ENCODE measurements around the gene SERPINB7. TPM values are rescaled to one million over a fixed set of nuclear protein-coding genes. Genes with fewer than 3 reads are reported as not detected.

The SERPINB7 gene
- total RNA-seq, 2 experiments from 2014 or later, result not detected

- Mint-ChIP-seq H3K4me3 (no peak overlapping the region), H3K27me3 (no peaks in the 10 kb centered on the region), H3K9me3 (peaks cover 11% of the 10 kb centered on the region), H3K4me1 (ENCODE audit: low read depth) (no peaks in the 10 kb centered on the region), H3K36me3 (ENCODE audit: low read depth) (no peaks in the 10 kb centered on the region), H3K27ac (no peak overlapping the region)
- ChIA-PET CTCF (interaction anchor here (0.9 kb wide), 1 partner anchor 13 kb away, joined by 3 read pairs; no protein-coding TSS in a partner anchor), POLR2A (no interaction called here)
- ATAC-seq, result no peak
- no peak for DNase-seq
- TF ChIP-seq CTCF (IDR thresholded peaks at IDR 0.05), result no peak
- intact Hi-C loops (cut with micrococcal nuclease), result no loop called here
Observed at GRCh38 chr18:63763831-63764600, 11.2 kb upstream of the SERPINB7 start.

- ATAC-seq (no peak), DNase-seq (no peak)
- intact Hi-C loops (cut with micrococcal nuclease), result no loop called here
- H3K27me3 Mint-ChIP-seq, result no peaks in the 10 kb centered on the region
- H3K36me3 Mint-ChIP-seq (ENCODE audit: low read depth), result no peaks in the 10 kb centered on the region
- no peak for TF ChIP-seq CTCF (IDR thresholded peaks at IDR 0.05)
- CTCF ChIA-PET, result no interaction called here
- H3K9me3 Mint-ChIP-seq, result peaks cover 2% of the 10 kb centered on the region
- H3K4me3 Mint-ChIP-seq, result no peak overlapping the region
- no peaks in the 10 kb centered on the region for H3K4me1 Mint-ChIP-seq (ENCODE audit: low read depth)
- no peak overlapping the region for H3K27ac Mint-ChIP-seq
- POLR2A ChIA-PET, result no interaction called here
Observed at GRCh38 chr18:63765837-63766236, 9.4 kb upstream of the SERPINB7 start.

- no peaks in the 10 kb centered on the region for H3K36me3 Mint-ChIP-seq (ENCODE audit: low read depth)
- ChIA-PET CTCF (no interaction called here), POLR2A (no interaction called here)
- intact Hi-C loops (cut with micrococcal nuclease), result no loop called here
- DNase-seq (no peak), ATAC-seq (no peak)
- no peak for TF ChIP-seq CTCF (IDR thresholded peaks at IDR 0.05)
- H3K9me3 Mint-ChIP-seq, result no peaks in the 10 kb centered on the region
- peaks cover 5% of the 10 kb centered on the region for H3K27me3 Mint-ChIP-seq
- no peak overlapping the region for H3K27ac Mint-ChIP-seq
- H3K4me1 Mint-ChIP-seq (ENCODE audit: low read depth), result no peaks in the 10 kb centered on the region
- no peak overlapping the region for H3K4me3 Mint-ChIP-seq
Observed at GRCh38 chr18:63773551-63773950, 1.7 kb upstream of the SERPINB7 start.

- no peak for DNase-seq
- Mint-ChIP-seq H3K27me3 (peaks cover 5% of the 10 kb centered on the region), H3K4me3 (no peak overlapping the region), H3K9me3 (no peaks in the 10 kb centered on the region), H3K36me3 (ENCODE audit: low read depth) (no peaks in the 10 kb centered on the region), H3K4me1 (ENCODE audit: low read depth) (no peaks in the 10 kb centered on the region), H3K27ac (no peak overlapping the region)
- no peak for ATAC-seq
- intact Hi-C loops (cut with micrococcal nuclease), result no loop called here
- TF ChIP-seq CTCF (IDR thresholded peaks at IDR 0.05), result no peak
- ChIA-PET POLR2A (no interaction called here), CTCF (no interaction called here)
Observed at GRCh38 chr18:63774511-63774910, 707 bp upstream of the SERPINB7 start.

GRCh38 chr18:63779386-63779785 is 4.2 kb downstream of the SERPINB7 start:
- POLR2A ChIA-PET, result no interaction called here
- intact Hi-C loops (cut with micrococcal nuclease), result no loop called here
- H3K4me1 Mint-ChIP-seq (ENCODE audit: low read depth), result no peaks in the 10 kb centered on the region

More at GRCh38 chr18:63779386-63779785, 4.2 kb downstream of the SERPINB7 start:
- Mint-ChIP-seq H3K36me3 (ENCODE audit: low read depth) (no peaks in the 10 kb centered on the region), H3K4me3 (no peak overlapping the region), H3K27ac (no peak overlapping the region), H3K9me3 (no peaks in the 10 kb centered on the region), H3K27me3 (no peaks in the 10 kb centered on the region)
- no peak for TF ChIP-seq CTCF (IDR thresholded peaks at IDR 0.05)
- ATAC-seq, result no peak
- CTCF ChIA-PET, result no interaction called here
- DNase-seq, result no peak

Data from activated CD8-positive, alpha-beta T cell treated with anti-CD3 and anti-CD28 coated beads for 36 hours (primary cell).